K562 (cell line): ENCODE data around the gene FES. TPM values are rescaled to one million over a fixed set of nuclear protein-coding genes. Genes with fewer than 3 reads are reported as not detected.

Experiments
- ATAC-seq: fragments of 200-7000 bp; cut with Tn5 transposase; 3 replicates; pipeline ENCODE4 v1.9.1; 2020; ENCODE audit warnings: moderate library complexity
- BruUV-seq: library from RNA; stranded (reverse); fragments of 400-500 nt; replicated peaks from 2 replicates; lab custom pipeline; 2021; lab: Mats Ljungman, UMichigan
- CTCF ChIA-PET: fragments of 300-600 bp; formaldehyde crosslinking; extraction: SDS; loops from one replicate; lab custom pipeline; 2021; ENCODE audit warnings: low intra/inter-chr PET ratio; lab: Yijun Ruan, JAX
- POLR2A ChIA-PET: fragments of 300-600, 350-650 bp; sonication (Branson Sonifier 250); formaldehyde crosslinking; extraction: SDS; loops from one replicate; lab custom pipeline; 2021; ENCODE audit warnings: antibody characterized with exemption, inconsistent platforms; lab: Yijun Ruan, JAX
- DNase-seq, 4 experiments: peaks; one replicate each; pipeline versions ENCODE4 v3.0.0 to v3.0.0-alpha.2; 2011 to 2018; ENCODE audit warnings: low spot score in 3 of 4, mixed read lengths in 3 of 4; ENCODE audit errors: extremely low read depth in 1 of 4
- FAIRE-seq: peaks from 2 replicates; lab custom pipeline; 2011; peaks lifted over from hg19 to GRCh38; lab: Jason Lieb, UNC
- H2AFZ ChIP-seq: 2 replicates; pipeline ENCODE4 v1.6.0; 2011; ENCODE audit warnings: low read depth, low read length, control low read depth, inconsistent platforms
- H3K27ac ChIP-seq: fragments of 200-600 bp; 3 replicates; pipeline ENCODE4 v1.8.0; 2011; ENCODE audit warnings: low read depth, mild to moderate bottlenecking, control low read depth, inconsistent platforms, low read length, moderate library complexity, mixed read lengths; ENCODE audit errors: extremely low read depth
- H3K27me3 ChIP-seq, 2 experiments: fragments of 300-600 bp in 1 of 2; 2 replicates in 1 of 2; 3 replicates in 1 of 2; pipeline versions ENCODE4 v1.6.0 to v1.8.0; 2011; ENCODE audit warnings: inconsistent platforms in 2 of 2, low read length in 2 of 2, mild to moderate bottlenecking in 1 of 2, mixed read lengths in 1 of 2, moderate library complexity in 1 of 2; ENCODE audit not compliant: control insufficient read depth in 2 of 2, insufficient read depth in 2 of 2
- H3K36me3 ChIP-seq: fragments of 300-600 bp; 3 replicates; pipeline ENCODE4 v1.8.0; 2011; ENCODE audit warnings: mild to moderate bottlenecking, low read length, inconsistent platforms; ENCODE audit not compliant: control insufficient read depth, insufficient read depth
- H3K4me1 ChIP-seq, 2 experiments: fragments of 200-600 bp in 1 of 2; replicated peaks in 1 of 2; 2 replicates in 1 of 2; 3 replicates in 1 of 2; pipeline versions ENCODE4 v1.5.1 to v1.8.0; 2011; ENCODE audit warnings: inconsistent platforms in 2 of 2, low read length in 2 of 2, mild to moderate bottlenecking in 1 of 2, mixed read lengths in 1 of 2, moderate library complexity in 1 of 2; ENCODE audit not compliant: control insufficient read depth in 2 of 2, insufficient read depth in 2 of 2
- H3K4me2 ChIP-seq: 2 replicates; pipeline ENCODE4 v1.6.1; 2011; ENCODE audit warnings: low read length, control low read depth, inconsistent platforms, mixed read lengths; ENCODE audit not compliant: insufficient read depth
- H3K4me3 ChIP-seq: fragments of 200-600 bp; sonication (generic), shearing (Covaris generic); 2 replicates; pipeline ENCODE4 v1.5.1; 2016; ENCODE audit warnings: control low read depth, inconsistent platforms
- H3K79me2 ChIP-seq: fragments of 200-600 bp; 3 replicates; pipeline ENCODE4 v1.8.0; 2011; ENCODE audit warnings: low read length, inconsistent platforms; ENCODE audit not compliant: control insufficient read depth, insufficient read depth
- H3K9ac ChIP-seq, 2 experiments: 2 replicates each; pipeline versions ENCODE4 v1.6.0 to v1.6.1; 2011; ENCODE audit warnings: low read depth in 2 of 2, low read length in 2 of 2, control low read depth in 1 of 2, inconsistent platforms in 1 of 2, mild to moderate bottlenecking in 1 of 2, mixed read lengths in 1 of 2; ENCODE audit not compliant: insufficient read depth in 1 of 2
- H3K9me1 ChIP-seq: one replicate; pipeline ENCODE4 v1.6.0; 2011; ENCODE audit warnings: inconsistent platforms, mild to moderate bottlenecking, low read length, moderate library complexity; ENCODE audit not compliant: control insufficient read depth, insufficient read depth
- H3K9me3 ChIP-seq: replicated peaks from 2 replicates; pipeline ENCODE4 v1.5.1; 2011; ENCODE audit warnings: low read depth, low read length, inconsistent platforms; ENCODE audit not compliant: control insufficient read depth, insufficient read depth
- H4K20me1 ChIP-seq: replicated peaks from 2 replicates; pipeline ENCODE4 v1.6.1; 2011; ENCODE audit warnings: low read length, inconsistent platforms, mixed read lengths; ENCODE audit not compliant: control insufficient read depth, insufficient read depth
- ARHGAP35 ChIP-seq: fragments of 450-650 bp; IDR thresholded peaks from 2 replicates; pipeline ENCODE4 v1.6.1; 2018; ENCODE audit not compliant: partially characterized antibody
- CBFA2T2 ChIP-seq: fragments of 450-650 bp; conservative IDR thresholded peaks from 2 replicates; pipeline ENCODE4 v1.6.1; 2017; ENCODE audit warnings: mild to moderate bottlenecking
- EWSR1 ChIP-seq: fragments of 450-650 bp; IDR thresholded peaks from 2 replicates; pipeline ENCODE4 v1.6.1; 2018; ENCODE audit warnings: borderline replicate concordance, mild to moderate bottlenecking, low read depth, moderate library complexity; ENCODE audit not compliant: partially characterized antibody
- FOS ChIP-seq: IDR thresholded peaks from 3 replicates; pipeline ENCODE4 v1.6.1; 2011; ENCODE audit not compliant: insufficient read length; ENCODE audit errors: extremely low read depth
- MAFK ChIP-seq: IDR thresholded peaks from 2 replicates; pipeline ENCODE4 v1.6.1; 2011; ENCODE audit warnings: low read length, improper control_type of control experiment
- MCM2 ChIP-seq: fragments of 450-650 bp; IDR thresholded peaks from 2 replicates; pipeline ENCODE4 v1.6.1; 2017; ENCODE audit warnings: low read depth, mild to moderate bottlenecking
- MEF2D ChIP-seq: conservative IDR thresholded peaks from 2 replicates; pipeline ENCODE4 v1.6.1; 2016; ENCODE audit warnings: low read depth, missing genetic modification characterization, missing compliant biosample characterization
- MTA3 ChIP-seq: fragments of 450-650 bp; formaldehyde crosslinking; IDR thresholded peaks from 2 replicates; pipeline ENCODE4 v1.6.1; 2017; ENCODE audit warnings: mild to moderate bottlenecking, borderline replicate concordance
- MYNN ChIP-seq, 2 experiments: sonication (generic); formaldehyde crosslinking in 1 of 2; IDR thresholded peaks; 2 replicates each; pipeline versions ENCODE4 v1.5.0 to v1.6.1; 2016 to 2020; ENCODE audit warnings: antibody characterized with exemption in 1 of 2, missing genetic modification reagents in 1 of 2
- NR2C1 ChIP-seq, 2 experiments: fragments of 450-650 bp; IDR thresholded peaks; 2 replicates each; pipeline ENCODE4 v1.6.1; 2017; ENCODE audit warnings: mild to moderate bottlenecking in 2 of 2, antibody characterized with exemption in 1 of 2, inconsistent platforms in 1 of 2, missing compliant biosample characterization in 1 of 2, missing genetic modification characterization in 1 of 2
- PRMT5 ChIP-seq: sonication (generic); formaldehyde crosslinking; IDR thresholded peaks from 2 replicates; pipeline ENCODE4 v1.5.0; 2020; ENCODE audit warnings: missing genetic modification reagents
- PURB ChIP-seq: sonication (generic); formaldehyde crosslinking; IDR thresholded peaks from 2 replicates; pipeline ENCODE4 v1.9.0; 2021; ENCODE audit warnings: low read depth, mild to moderate bottlenecking, missing genetic modification reagents
- SNRNP70 ChIP-seq: fragments of 200-400 bp; formaldehyde crosslinking; optimal IDR thresholded peaks from 2 replicates; pipeline ENCODE3; 2017; ENCODE audit warnings: low read depth, low read length
- TFAP4 ChIP-seq: sonication (generic); formaldehyde crosslinking; IDR thresholded peaks from 2 replicates; pipeline ENCODE4 v1.8.0; 2022; ENCODE audit warnings: missing genetic modification reagents, mild to moderate bottlenecking, moderate library complexity, borderline replicate concordance
- YBX1 ChIP-seq: fragments of 450-650 bp; IDR thresholded peaks from 2 replicates; pipeline ENCODE4 v1.7.1; 2016; ENCODE audit warnings: mild to moderate bottlenecking
- ZNF609 ChIP-seq: sonication (generic); formaldehyde crosslinking; IDR thresholded peaks from 2 replicates; pipeline ENCODE4 v1.8.1; 2023; ENCODE audit warnings: missing genetic modification reagents, mild to moderate bottlenecking, borderline replicate concordance
- ZNF696 ChIP-seq: fragments of 250-450 bp; sonication (Bioruptor Pico); conservative IDR thresholded peaks from 2 replicates; pipeline ENCODE4 v1.4.0; 2020; ENCODE audit warnings: mild to moderate bottlenecking, moderate library complexity
- WGBS: fragments of 100-300 bp; shearing (Covaris generic); methylation state at CpG from one replicate; pipeline ENCODE4 v1.1.6; 2016; ENCODE audit warnings: low coverage, mixed read lengths; ENCODE audit not compliant: insufficient coverage; ENCODE audit errors: missing lambda C conversion rate; 5-methylcytosine and 5-hydroxymethylcytosine counted together
- in situ Hi-C: fragments of 300-500 bp; cut with MboI; formaldehyde crosslinking; loops from 4 replicates; pipeline ENCODE4 v1.15.0; 2018; ENCODE audit warnings: inconsistent platforms, mixed read lengths
- intact Hi-C: fragments of 100-400 bp; cut with micrococcal nuclease; formaldehyde crosslinking; loops from 2 replicates; pipeline ENCODE4 v1.14.2; 2022
- polyA plus RNA-seq, 8 experiments: library from polyadenylated mRNA; depleted of rRNA in 4 of 8; stranded (reverse) in 5 of 8; unstranded in 3 of 8; fragments of >200 nt; fragmentation: Nextera tagmentation in 2 of 8; fragmentation: Illumina TruSeq in 1 of 8; extraction: Ambion mirVana in 2 of 8; extraction: Trizol in 1 of 8; gene quantifications; 2 replicates each; pipeline versions ENCODE4 v1.2.1 to v1.2.3, GENCODE V29; 2011 to 2014; ENCODE audit warnings: inconsistent platforms in 1 of 8, missing spikeins in 1 of 8
- total RNA-seq, 7 experiments: library from RNA; depleted of rRNA in 6 of 7; stranded (reverse); fragments of >200 nt in 6 of 7; fragmentation: Illumina TruSeq in 2 of 7; extraction: Trizol in 2 of 7; gene quantifications; 2 replicates each; pipeline versions ENCODE4 v1.2.1 to v1.2.3, GENCODE V29; 2011 to 2021; ENCODE audit warnings: low replicate concordance in 1 of 7

Gene FES
- total and polyA plus RNA-seq, 9 of the 15 experiments (the other 6 are each of a cell fraction or from before 2014, with no cell fraction given): 0.38 to 2.6 (median 0.82) TPM

- DNase-seq (no peak), FAIRE-seq (peak; percentile 58), ATAC-seq (no peak)
- ChIA-PET POLR2A (interaction anchor here (1.0 to 1.4 kb wide), 2 partner anchors 15 to 26 kb away, joined by 3 to 8 read pairs; no protein-coding TSS in a partner anchor), CTCF (no interaction called here)
- no peak overlapping the region for H3K4me2 ChIP-seq
- no peak overlapping the region for H3K27ac ChIP-seq
- H3K9me3 ChIP-seq: no peaks in the 10 kb centered on the region
- peaks cover 42% of the 10 kb centered on the region for H3K79me2 ChIP-seq
- H3K9ac ChIP-seq: no peak overlapping the region
- peaks cover 85% of the 10 kb centered on the region for H3K36me3 ChIP-seq
- in situ Hi-C loops: no loop called here
- no peak overlapping the region for H2AFZ ChIP-seq
- intact Hi-C loops: no loop called here
- H4K20me1 ChIP-seq: no peaks in the 10 kb centered on the region
- no peaks in the 10 kb centered on the region for H3K27me3 ChIP-seq
- no TSS peak for BruUV-seq
- H3K9me1 ChIP-seq: peaks cover 4% of the 10 kb centered on the region
- H3K4me3 ChIP-seq: no peak overlapping the region
- WGBS: 91% methylated on average over 9 of the region's 9 CpGs
- peaks cover 14 to 58% of the 10 kb centered on the region in 2 experiments; a peak in 4 of 5 replicates for H3K4me1 ChIP-seq
- TF ChIP-seq MEF2D (tag) (no peak), ZNF609 (CRISPR knock-in tag) (no peak), TFAP4 (CRISPR knock-in tag) (no peak), SNRNP70 (no peak), FOS (no peak), MTA3 (no peak), MAFK (no peak), MCM2 (no peak), CBFA2T2 (no peak), YBX1 (no peak), MYNN (IDR thresholded peaks at IDR 0.05) (no peak), MYNN (CRISPR knock-in tag; IDR thresholded peaks at IDR 0.05) (no peak), PRMT5 (CRISPR knock-in tag) (no peak), EWSR1 (no peak), ARHGAP35 (no peak), NR2C1 (IDR thresholded peaks at IDR 0.05) (no peak), NR2C1 (tag; IDR thresholded peaks at IDR 0.05) (no peak), PURB (CRISPR knock-in tag) (no peak), ZNF696 (CRISPR knock-in tag) (no peak)
Observed at GRCh38 chr15:90907838-90908507, 23.7 kb downstream of the FES start.
